ENCODE data around the gene FRK.
"Not testable (repeated sequence)": the region's sequence is repeated elsewhere in the genome, so short reads cannot be mapped to it uniquely, and the experiment has no call there.

The FRK gene

GRCh38 chr6:116003668-116004067 is 57.0 kb downstream of the FRK start:
- no peak for DNase-seq

- no peak for DNase-seq
These were observed 57.9 kb downstream of the FRK start for GRCh38 chr6:116002756-116003155.

GRCh38 chr6:115999235-115999634 is 61.5 kb downstream of the FRK start:
- DNase-seq = no peak

GRCh38 chr6:115997990-115998585 is 62.6 kb downstream of the FRK start:
- DNase-seq = no peak

- DNase-seq = no peak
These were observed 74.7 kb downstream of the FRK start for GRCh38 chr6:115986026-115986425.

GRCh38 chr6:115984809-115985208 is 75.9 kb downstream of the FRK start:
- no peak for DNase-seq

- no peak for DNase-seq
These were observed 76.7 kb downstream of the FRK start for GRCh38 chr6:115983998-115984397.

GRCh38 chr6:115982453-115982852 is 78.2 kb downstream of the FRK start:
- DNase-seq = no peak

- DNase-seq = no peak
These were observed 83.5 kb downstream of the FRK start for GRCh38 chr6:115977220-115977619.

GRCh38 chr6:115976321-115976870 is 84.3 kb downstream of the FRK start:
- no peak for DNase-seq

- DNase-seq = no peak
These were observed 88.0 kb downstream of the FRK start for GRCh38 chr6:115972679-115973078.

GRCh38 chr6:115971785-115972184 is 88.9 kb downstream of the FRK start:
- DNase-seq = no peak

GRCh38 chr6:115969930-115970273 is 90.8 kb downstream of the FRK start:
- DNase-seq = no peak

GRCh38 chr6:115969207-115969929 is 91.3 kb downstream of the FRK start:
- no peak for DNase-seq

- not testable (repeated sequence) for DNase-seq
These were observed 100.4 kb downstream of the FRK start for GRCh38 chr6:115960286-115960685.

- DNase-seq = no peak
These were observed 101.7 kb downstream of the FRK start for GRCh38 chr6:115958958-115959357.

GRCh38 chr6:115954740-115955139 is 106.0 kb downstream of the FRK start:
- no peak for DNase-seq

- no peak for DNase-seq
These were observed 111.9 kb downstream of the FRK start for GRCh38 chr6:115948751-115949150.

GRCh38 chr6:115947966-115948541 is 112.6 kb downstream of the FRK start:
- no peak for DNase-seq

- no peak for DNase-seq
These were observed 114.9 kb downstream of the FRK start for GRCh38 chr6:115945812-115946211.

GRCh38 chr6:115945306-115945705 is 115.4 kb downstream of the FRK start:
- DNase-seq = no peak

GRCh38 chr6:115944829-115945228 is 115.9 kb downstream of the FRK start:
- not testable (repeated sequence) for DNase-seq

- DNase-seq = not testable (repeated sequence)
These were observed 123.2 kb downstream of the FRK start for GRCh38 chr6:115937502-115937901.

GRCh38 chr6:115935361-115935760 is 125.3 kb downstream of the FRK start:
- DNase-seq = no peak

Data from activated naive CD4-positive, alpha-beta T cell treated with Interleukin-2 at 50 U/mL for 16 hours (primary cell).